ENCODE measurements around the gene PDZD4.

PDZD4 gene

GRCh38 chrX:153772316-153773217 lies 57.8 kb downstream of the PDZD4 start:
- DNase-seq (ENCODE audit: low read depth) = no peak

DNA sequence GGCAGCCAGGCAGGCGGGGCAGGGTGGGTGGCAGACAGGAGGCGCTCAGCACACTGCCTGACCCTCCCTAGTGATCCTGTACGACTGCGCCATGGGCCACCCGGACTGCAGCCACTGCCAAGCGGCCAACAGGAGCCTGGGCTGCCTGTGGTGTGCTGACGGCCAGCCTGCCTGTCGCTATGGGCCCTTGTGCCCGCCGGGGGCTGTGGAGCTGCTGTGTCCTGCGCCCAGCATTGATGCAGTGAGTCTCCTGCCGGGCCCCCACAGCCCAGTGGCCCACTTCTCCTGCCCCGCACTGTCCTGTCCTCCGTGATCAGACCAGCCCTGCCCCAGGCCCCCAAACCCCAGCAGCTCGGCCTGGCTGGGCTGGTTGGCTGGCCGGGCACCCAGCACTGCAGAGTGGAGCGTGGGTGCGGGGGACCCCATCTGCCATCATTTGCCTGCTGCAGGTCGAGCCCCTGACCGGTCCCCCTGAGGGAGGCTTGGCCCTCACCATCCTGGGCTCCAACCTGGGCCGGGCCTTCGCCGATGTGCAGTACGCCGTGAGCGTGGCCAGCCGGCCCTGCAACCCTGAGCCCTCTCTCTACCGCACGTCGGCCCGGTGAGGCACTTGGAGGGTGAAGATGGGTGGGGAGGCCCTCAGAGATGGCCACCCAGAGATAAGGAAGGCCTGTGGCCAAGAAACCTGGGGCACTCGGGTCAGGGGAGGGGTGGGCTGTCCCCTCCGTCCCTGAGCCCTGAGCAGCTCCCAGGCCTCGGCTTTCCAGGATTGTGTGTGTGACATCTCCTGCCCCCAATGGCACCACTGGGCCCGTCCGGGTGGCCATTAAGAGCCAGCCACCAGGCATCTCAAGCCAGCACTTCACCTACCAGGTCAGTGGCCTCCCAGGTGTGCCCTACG lies 58.7 kb downstream of the PDZD4 start:
- no peak for DNase-seq (ENCODE audit: low read depth)

GRCh38 chrX:153770601-153771414 lies 59.5 kb downstream of the PDZD4 start:
- no peak for DNase-seq (ENCODE audit: low read depth)

GRCh38 chrX:153769865-153770600 lies 60.3 kb downstream of the PDZD4 start:
- DNase-seq (ENCODE audit: low read depth) = no peak

DNA sequence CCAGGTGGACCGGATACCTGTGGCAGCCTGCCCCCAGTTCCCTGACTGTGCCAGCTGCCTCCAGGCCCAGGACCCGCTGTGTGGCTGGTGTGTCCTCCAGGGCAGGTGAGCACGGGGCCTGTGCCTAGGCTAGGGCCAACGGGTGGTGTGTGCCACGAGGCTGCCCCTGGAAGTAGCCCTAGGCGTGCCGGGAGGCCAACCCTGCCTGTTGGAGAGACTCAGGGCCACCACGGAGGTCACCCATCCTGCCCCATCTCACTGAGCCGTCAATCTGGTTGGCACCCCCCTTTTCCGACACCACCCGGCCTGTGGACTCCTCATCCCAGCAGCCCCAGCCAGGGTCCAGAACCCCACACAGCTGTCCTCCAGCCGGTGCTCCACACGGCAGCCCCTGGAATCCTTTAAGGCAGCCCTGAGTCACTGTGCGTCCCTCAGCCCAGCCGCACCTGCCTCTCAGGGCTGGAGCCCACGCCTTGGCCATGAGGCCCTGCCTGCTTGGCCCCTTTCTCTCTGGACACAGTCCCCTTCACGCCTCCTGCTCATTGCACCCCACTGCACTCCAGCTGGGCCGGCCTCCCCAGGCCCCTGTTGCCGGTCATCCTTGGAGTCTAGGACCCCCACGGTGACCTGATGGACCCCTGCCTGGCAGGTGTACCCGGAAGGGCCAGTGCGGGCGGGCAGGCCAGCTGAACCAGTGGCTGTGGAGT lies 61.0 kb downstream of the PDZD4 start:
- DNase-seq (ENCODE audit: low read depth) = no peak

DNA sequence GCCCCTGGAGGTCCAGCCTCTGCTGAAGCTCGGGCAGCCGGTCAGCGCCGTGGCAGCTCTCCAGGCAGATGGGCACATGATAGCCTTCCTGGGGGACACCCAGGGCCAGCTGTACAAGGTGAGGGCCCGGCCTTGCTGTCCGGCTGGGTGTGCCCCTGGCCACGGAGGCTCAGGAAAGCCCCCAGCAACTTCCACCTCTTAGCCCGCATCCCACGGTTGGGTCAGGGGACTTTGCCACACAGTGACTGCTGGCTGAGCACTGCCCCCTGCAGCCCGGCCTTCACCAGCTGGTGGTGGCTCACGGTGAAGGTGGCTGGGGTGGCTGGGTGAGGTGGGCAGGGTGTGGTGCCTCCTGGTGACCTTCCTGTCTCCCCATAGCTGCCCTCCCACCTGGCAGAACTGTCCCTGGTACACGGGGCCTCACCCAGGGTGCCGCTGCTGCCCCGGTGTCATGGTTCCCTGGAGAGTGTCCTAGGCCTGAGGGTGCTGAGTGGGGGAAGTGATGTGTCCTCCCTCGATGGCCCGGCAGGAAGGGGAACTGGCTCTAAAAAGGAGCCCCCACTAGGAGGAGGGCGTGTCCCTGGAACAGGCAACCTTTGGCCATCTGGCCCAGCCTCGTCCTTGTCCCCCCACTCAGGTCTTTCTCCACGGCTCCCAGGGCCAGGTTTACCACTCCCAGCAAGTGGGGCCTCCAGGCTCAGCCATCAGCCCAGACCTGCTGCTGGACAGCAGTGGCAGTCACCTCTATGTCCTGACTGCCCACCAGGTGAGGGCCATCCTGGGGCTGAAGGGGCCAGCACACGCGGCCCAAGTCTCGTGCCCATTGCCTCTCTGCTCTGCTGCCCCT lies 61.8 kb downstream of the PDZD4 start:
- DNase-seq (ENCODE audit: low read depth) = no peak

- DNase-seq (ENCODE audit: low read depth) = no peak
Observed at GRCh38 chrX:153767674-153768055, 62.7 kb downstream of the PDZD4 start.

DNA sequence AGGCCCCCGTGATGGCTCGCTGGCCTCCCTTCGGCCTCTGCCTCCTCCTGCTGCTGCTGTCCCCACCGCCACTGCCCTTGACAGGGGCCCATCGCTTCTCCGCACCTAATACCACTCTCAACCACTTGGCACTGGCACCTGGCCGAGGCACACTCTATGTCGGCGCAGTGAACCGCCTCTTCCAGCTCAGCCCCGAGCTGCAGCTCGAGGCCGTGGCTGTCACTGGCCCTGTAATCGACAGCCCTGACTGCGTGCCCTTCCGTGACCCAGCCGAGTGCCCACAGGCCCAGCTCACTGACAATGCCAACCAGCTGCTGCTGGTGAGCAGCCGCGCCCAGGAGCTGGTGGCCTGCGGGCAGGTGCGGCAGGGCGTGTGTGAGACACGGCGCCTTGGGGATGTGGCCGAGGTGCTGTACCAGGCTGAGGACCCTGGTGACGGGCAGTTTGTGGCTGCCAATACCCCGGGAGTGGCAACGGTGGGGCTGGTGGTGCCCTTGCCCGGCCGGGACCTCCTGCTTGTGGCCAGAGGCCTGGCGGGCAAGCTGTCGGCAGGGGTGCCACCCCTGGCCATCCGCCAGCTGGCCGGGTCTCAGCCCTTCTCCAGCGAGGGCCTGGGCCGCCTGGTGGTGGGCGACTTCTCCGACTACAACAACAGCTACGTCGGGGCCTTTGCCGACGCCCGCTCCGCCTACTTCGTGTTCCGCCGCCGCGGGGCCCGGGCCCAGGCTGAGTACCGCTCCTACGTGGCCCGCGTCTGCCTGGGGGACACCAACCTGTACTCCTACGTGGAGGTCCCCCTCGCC lies 63.3 kb downstream of the PDZD4 start:
- DNase-seq (ENCODE audit: low read depth) = no peak

DNA sequence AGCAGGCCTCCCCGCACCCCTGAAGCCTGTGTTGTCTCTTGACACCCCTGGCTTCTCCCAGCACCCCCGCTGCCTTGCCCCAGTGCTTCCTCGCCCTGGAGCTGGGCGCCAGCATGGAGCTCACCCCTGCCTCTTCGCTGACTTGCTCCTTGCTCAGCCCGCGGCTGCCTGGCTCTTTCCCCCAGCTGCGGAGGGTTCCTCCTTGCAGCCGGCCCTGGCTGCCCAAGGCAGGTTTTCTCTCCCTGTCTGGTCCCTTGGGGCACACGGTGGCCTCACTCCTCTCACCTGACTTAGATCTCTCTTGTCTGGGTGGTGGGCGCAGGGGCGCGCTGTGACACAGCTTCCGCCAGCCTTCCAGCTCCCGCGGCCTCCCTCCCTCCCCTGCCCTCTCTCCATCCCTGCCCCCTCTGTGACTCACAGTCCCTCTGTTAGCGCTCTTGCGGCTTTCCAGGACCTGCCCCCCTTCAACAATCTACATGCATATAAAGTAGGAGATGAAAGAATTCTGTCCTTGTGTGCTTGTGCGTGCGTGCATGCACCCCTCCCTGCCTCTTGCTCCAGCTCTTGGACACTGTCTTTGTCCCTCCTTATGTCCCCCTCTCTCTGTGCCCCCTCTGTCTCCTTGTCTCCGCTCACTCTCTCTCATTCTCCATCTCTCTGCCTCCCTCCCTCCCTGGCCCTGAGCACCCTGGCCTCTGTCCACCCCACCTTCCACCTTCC lies 64.1 kb downstream of the PDZD4 start:
- DNase-seq (ENCODE audit: low read depth) = peak; percentile 36

- DNase-seq (ENCODE audit: low read depth) = no peak
Observed at GRCh38 chrX:153765138-153766079, 64.9 kb downstream of the PDZD4 start.

DNA sequence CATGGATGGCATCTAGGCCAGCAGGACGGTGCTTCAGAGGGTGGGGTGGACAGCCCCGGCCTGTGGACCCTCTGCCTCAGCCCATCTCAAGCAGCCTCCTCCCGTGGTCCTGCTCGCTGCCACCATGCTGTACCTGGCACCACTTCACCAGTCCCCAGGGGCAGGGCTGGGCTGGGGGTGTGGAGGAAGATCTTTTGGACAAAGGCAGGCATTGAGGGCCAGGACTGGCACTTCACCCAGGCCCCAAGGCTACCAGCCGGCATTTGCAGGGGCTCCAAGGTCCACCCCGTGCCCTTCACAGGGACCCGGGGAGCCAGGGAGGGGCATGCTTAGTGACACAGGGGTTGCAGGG lies 65.6 kb downstream of the PDZD4 start:
- DNase-seq (ENCODE audit: low read depth) = no peak

DNA sequence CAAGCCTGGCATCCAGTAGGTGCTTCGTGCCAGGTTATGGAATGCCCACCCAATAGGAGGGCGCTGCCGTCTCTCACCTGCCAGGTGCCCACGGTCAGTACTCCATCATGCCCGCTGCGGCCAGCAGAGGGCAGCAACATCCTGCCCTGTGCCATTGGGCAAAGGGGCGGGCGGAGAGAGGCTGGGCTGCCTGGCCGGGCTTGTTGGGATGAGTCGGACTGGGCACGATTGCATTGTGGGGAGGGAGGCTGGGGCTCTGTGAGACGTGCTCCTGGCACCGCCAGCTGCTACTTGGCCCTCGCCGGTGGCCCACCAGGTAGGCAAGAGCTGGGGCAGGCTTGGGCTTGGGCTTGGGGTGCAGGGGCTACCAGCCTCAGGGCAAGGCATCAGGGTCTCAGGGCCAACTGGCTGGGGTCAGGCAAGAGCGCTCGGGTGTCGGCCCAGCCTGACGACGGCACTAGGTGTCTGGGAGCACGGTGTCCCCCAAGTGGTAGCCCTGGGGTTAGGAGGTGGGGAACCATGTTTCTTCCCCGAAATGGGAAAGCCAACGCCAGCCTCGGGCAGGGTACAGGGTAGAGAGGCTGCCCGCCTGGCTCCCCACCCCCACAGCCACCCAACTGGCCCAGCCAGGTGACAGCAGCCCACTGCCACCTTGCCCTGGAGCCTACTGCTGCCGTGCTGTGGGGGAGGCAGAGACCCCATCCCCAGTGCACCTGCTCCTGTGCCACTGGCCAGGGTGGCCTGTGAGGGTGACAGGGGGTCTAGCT lies 66.2 kb downstream of the PDZD4 start, which contains the start of gene PLXNB3:
Gene PLXNB3, plus strand, starts transcription at position 261 of the 767 bp plus-strand sequence. CDS start 1,287 bp downstream, outside the sequence.
- DNase-seq (ENCODE audit: low read depth) = peak; percentile 56

- DNase-seq (ENCODE audit: low read depth) = no peak
Observed at GRCh38 chrX:153763298-153763932, 66.9 kb downstream of the PDZD4 start.

DNA sequence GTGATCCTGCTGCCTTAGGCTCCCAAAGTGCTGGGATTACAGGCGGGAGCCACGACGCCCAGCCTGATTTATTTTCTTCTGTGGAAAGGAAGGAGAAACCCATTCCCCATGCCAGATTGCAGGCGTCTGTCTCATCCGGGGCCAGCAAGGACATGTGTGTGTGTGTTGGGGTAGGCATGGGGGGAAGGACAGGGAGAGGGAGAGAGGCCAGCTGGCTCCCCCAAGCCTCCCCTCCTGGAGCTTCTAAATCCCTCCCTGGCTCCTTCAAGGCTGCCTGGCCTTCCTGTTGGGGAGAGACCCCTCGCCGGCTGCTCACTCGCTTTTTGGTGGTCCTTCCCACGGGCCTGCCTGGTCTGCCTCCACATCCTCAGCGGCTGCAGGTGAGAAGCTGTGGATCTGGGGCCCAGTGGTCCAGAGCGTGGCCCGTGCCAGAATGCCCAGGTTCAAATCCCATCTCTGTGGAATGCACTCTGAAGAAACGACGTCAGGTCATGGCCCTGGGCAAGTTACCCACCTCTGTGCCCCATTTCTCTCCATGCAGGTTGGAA lies 67.6 kb downstream of the PDZD4 start:
- DNase-seq (ENCODE audit: low read depth) = no peak

DNA sequence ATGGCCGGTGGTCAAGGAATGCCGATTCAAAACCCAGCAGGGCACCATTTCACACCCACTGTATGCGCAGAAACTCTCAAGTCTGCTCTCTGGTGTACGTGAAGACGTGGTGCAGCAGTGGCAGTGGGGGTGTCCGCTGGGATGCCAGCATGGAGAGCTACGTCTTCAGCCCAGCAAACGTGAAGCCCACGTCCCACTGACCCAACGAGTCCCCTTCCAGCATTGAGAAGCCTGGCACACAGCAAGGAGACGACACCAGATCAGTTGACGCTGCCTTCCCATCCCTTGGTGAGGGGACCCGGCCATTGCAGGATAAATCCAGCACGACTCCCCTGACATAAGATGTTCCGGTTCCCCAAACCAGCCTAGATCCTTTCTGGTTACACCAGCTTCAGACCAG lies 68.5 kb downstream of the PDZD4 start:
- no peak for DNase-seq (ENCODE audit: low read depth)

- DNase-seq (ENCODE audit: low read depth) = no peak
Observed at GRCh38 chrX:153755136-153755535, 75.2 kb downstream of the PDZD4 start.
